Prostate gland (tissue), 2 donors: ENCODE measurements around the gene MFAP3.

Experiments used
- CTCF ChIP-seq, 4 experiments: fragments of 200-600 bp in 2 of 4; fragments of 450-650 bp in 2 of 4; sonication (generic) in 2 of 4; IDR thresholded peaks; 1 replicate in 3 of 4; 2 replicates in 1 of 4; pipeline ENCODE4 v1.5.1; 2016 to 2019; ENCODE audit warnings: antibody characterized with exemption in 4 of 4, mild to moderate bottlenecking in 2 of 4, moderate library complexity in 2 of 4
- POLR2A ChIP-seq: fragments of 450-650 bp; IDR thresholded peaks from one replicate; pipeline ENCODE4 v1.6.1; 2016; ENCODE audit warnings: antibody characterized with exemption, mild to moderate bottlenecking
- POLR2AphosphoS5 ChIP-seq: sonication (generic); formaldehyde crosslinking; IDR thresholded peaks from one replicate; pipeline ENCODE4 v1.6.1; 2017; ENCODE audit warnings: antibody characterized with exemption

GRCh38 chr5:154059583-154059982 is 20.8 kb downstream of the MFAP3 start:
- TF ChIP-seq CTCF (IDR thresholded peaks at IDR 0.05) (no peak), POLR2A (no peak), POLR2AphosphoS5 (no peak)
